ENCODE measurements around the gene HES6.
"Not testable (repeated sequence)": the region's sequence is repeated elsewhere in the genome, so short reads cannot be mapped to it uniquely, and the experiment has no call there.

Gene HES6

DNA sequence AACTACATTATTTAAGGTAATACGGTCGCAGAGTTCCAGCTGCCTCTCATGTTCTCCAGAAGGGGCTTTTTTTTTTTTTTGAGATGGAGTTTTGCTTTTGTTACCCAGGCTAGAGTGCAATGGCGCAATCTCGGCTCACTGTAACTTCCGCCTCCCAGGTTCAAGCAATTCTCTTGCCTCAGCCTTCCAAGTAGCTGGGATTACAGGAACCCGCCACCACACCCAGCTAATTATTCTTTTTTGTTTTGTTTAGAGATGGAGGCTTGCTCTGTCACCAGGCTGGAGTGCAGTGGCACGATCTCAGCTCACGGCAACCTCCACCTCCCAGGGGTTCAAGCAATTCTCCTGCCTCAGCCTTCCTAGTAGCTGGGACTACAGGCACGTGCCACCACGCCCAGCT is 33.6 kb upstream of the HES6 start:
- DNase-seq (ENCODE audit: low read depth, low spot score) = not testable (repeated sequence)

DNA sequence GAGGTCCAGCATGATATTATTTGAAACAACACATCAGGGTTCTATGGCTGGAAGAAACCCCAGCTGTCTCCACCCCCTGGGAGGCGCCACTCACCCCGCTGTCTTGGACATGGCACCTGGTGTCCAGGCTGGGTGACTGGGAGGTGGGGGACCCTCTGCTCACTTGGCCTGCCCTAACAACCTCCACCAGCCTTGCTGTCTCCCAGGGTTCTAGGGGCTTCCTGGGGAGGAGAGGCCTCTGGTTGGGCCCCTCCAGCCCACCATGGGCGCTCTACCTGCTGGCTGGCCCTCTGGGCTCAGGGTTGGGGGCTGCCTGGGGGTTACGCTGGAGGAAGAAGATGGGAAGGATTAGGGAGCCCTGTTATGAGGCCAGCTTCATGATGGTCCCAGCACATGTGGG is 32.3 kb upstream of the HES6 start:
- no peak for DNase-seq (ENCODE audit: low read depth, low spot score)

DNA sequence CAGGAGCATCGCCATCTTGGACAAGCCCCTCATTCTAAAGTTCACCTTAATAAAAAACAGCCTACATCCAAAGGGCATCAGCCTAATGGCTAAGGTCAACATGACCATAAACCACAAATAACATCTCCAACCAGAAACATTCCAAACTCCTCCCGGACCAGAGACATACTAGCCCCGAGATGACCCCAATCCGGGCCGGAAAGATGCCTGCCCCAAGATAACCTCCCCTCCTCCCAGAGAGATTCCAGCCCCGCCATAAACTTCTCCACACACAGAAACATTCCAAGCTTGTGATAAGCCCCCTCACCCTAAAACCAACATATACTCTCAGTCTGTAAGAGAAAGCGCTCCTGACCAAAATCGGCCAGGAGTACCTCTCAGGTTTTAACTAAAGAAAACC is 31.8 kb upstream of the HES6 start:
- not testable (repeated sequence) for DNase-seq (ENCODE audit: low read depth, low spot score)

DNA sequence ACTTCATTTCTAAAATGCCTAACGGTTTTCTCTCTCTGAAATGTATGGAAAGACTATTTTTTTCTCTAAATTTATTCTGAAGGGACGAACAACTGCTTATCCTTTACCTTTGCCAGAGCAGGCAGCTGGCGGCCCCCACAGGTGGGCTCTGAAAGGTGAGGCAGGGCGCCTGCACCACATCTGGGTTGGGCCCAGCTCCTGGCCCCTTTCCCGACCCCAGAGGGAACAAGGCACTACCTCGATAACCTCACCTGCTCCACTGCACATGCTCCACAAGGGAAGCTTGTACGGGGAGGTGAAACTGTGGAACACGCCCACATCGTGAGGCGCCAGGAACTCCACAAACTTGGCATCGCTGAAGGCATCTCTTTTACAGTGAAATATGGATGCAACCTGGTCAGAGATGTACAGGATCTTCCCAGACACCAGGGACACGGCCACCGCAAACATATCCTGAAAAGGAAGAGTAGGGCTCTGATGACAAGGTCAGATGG is 31.3 kb upstream of the HES6 start:
- no peak for DNase-seq (ENCODE audit: low read depth, low spot score)

DNA sequence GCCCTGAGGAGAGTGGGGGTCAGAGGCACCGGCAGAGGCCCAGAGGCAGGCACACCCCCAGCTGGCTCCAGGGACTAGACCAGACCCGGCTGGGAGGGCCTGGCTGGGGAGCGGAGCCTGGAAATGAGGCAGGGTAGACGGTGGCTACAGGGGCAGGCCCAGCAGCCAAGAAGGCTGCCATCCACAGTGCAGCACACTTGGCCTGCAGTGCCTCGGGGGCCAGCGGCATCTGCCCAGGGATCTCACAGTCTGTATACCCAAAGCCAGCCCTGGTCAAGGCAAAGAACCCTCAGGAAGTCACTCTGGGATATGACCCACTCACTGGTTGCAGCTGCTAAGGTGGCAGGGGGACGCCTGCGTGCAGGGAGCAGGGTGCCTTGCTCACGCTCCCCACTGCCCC is 30.8 kb upstream of the HES6 start:
- no peak for DNase-seq (ENCODE audit: low read depth, low spot score)

DNA sequence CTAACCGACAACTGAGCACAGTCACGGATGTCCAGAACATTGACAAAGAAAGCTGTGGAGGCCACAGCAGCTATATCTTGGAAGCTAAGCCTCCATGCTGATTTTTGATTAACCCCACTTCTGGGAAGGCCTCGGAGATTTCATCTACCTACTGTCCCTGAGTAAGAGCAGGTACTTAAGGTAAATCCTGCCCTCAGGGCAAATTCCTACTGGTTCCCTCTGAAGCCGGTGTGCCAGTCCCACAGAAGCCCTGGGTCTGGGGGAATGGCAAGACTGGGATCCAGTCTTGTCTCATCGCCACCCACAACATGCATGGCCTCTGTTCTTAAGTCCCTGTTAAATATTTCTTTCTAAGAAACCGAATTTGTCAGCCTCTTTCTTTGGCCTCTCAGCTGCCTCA is 29.9 kb upstream of the HES6 start:
- DNase-seq (ENCODE audit: low read depth, low spot score) = no peak

DNA sequence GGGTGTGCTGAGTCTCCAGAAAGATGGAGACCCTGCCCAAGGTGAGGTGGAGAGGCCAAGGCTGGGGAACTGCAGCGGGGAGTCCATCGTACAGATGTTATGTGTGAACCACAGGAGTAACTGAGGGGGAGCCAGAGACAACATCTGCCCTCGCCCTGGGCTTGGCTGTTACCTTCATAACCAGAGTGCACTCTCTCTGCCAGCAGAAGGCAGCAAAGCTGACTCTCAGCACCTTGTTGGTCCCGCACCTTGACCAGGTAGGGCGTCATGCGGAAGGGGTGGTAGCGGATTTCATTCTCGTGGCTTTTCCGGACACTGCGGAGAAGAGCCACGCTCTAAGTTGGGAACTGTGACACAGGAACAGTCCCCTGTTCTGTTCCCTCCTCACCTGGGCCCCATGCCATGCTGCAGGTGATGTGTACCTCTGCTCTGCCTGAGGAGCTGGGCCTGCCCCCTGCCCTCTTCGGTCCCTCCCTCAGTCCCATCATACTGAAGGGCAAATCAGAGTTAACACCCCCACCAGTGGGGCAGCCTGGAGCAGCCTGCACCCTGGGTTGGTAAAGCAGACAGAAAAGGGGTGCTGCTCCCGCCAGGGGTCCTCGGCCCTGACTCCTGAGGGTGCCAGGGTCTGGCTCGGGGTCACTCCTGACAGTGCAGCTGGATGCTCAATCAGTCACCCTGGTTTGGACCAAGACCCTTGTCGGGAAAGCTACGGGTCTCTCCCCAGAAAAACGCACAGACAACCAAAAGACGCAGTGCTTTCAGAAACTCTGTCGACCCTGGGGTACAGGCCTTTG is 28.2 kb upstream of the HES6 start:
- no peak for DNase-seq (ENCODE audit: low read depth, low spot score)

DNA sequence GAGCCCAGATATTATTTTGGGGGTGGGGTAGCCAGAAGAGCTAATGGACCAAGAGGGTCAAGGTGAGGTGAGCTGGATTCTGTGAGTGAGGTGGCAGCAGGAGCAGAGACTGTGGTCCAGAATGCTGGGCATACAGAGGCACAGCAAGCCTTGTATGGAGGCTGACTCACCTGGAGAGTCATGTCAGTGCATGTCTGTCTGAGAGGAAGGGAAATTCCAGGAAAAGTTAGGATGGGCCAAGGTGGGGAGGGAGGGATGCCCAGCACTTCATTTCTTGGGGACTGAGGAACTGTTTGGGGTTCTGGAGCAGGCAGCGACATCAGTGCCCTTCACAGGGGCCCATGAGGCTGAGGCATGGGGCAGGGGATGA is 27.5 kb upstream of the HES6 start:
- DNase-seq (ENCODE audit: low read depth, low spot score) = no peak

DNA sequence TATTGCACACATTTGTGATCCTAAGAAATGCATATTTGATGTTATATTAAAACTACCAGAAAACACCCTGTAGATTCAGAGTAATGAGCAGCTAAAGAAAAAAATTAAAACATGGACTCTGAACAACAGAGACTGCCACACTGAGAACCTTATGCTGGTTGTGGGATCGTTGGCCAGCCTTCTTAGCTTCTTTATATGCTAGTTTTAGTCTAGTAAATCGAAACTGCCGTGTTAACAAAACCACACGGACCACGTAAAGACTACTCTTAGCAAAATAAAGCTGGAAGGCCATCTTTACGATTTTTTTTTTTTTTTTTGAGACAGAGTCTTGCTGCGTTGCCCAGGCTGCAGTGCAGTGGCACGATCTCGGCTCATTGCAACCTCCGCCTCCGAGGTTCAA is 25.8 kb upstream of the HES6 start:
- no peak for DNase-seq (ENCODE audit: low read depth, low spot score)

DNA sequence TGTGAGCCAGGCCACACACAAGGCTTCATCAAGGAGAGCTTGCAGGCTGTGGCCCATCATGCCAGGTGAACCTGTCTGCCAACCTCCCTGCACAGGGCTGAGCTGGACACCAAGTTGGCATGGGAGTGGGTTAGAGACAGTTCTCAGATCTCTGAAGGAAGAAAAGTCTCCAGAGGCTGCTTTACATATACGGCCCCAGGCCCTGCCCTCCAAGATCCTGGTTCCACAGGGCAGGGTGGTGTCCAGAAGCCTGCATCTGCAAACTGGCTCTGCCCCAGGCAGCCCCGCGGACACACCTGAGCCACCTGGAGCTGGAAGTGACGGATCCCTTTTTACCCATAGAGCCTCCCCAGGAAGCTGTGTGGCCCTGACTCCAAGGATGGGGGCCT is 24.2 kb upstream of the HES6 start:
- DNase-seq (ENCODE audit: low read depth, low spot score) = no peak

DNA sequence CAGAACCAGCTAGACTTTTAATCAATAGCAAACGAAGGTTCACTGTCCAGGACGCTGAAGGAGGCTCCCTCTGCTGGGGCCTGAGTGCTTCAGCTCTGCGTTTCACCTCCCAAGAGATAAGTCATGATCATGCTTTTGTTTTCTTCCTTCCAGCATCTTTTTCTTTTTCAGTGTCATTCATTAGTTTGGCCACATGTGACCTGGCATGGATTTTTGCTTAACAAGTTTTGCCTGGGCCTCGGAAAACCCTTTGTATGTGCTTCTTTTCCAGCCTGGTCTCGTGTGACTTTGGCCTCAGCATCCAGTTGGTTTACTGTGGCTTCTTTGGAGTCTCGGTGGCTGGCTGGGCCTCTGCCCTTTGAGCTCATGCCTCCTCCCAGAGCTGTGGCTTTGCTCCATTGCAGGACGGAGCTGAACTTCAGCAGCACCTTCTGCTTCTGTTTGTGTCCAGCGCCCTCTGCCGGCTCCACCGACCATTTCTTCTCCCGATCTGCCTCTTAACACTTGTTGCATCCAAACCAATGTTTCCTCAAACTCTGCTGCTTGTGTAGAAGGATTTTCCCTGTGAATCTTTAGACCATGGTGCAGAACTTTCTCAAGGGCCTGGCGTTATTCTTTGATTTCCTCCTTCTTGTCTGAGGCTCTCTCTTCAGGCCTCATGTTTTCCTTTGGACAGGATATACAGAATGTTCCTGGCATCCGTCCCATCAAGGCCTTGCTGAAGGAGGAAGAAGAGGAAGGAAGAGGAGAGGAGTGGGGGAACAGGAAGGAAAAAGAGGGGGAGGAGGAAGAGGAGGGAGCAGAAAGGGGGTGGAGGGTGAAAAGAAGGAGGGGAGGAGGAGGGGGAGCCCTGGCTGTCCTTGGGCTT is 23.6 kb upstream of the HES6 start:
- peak; percentile 45 for DNase-seq (ENCODE audit: low read depth, low spot score)

DNA sequence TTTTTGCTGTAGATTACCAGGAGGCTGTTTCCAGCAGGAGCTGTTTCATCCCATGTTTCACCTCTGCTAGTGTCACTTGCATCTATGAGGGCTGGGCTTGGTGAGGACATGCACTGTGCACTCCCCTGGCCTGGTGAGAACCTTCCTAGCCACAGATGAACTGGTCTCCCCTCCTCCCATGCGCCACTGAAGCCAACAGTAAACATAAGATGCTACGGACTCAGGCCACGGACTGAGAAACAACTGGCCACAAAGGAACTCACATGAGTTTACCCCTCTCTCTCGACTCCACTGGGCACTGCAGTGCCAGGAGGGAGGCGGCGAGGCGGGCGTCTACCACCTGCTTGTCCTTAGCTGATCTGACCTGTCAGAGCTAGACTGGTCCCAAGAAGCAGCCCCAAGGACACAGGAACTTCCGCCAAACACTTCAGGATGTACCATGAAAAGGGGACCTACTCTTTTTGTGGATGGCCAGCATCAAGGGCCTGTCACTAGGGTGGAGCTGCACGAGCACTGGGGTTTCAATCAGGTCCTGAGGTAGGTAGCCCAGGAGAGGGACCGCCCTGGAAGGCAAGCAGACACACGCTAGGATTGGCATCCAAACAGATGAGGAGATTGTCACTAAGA is 22.8 kb upstream of the HES6 start:
- DNase-seq (ENCODE audit: low read depth, low spot score) = no peak

DNA sequence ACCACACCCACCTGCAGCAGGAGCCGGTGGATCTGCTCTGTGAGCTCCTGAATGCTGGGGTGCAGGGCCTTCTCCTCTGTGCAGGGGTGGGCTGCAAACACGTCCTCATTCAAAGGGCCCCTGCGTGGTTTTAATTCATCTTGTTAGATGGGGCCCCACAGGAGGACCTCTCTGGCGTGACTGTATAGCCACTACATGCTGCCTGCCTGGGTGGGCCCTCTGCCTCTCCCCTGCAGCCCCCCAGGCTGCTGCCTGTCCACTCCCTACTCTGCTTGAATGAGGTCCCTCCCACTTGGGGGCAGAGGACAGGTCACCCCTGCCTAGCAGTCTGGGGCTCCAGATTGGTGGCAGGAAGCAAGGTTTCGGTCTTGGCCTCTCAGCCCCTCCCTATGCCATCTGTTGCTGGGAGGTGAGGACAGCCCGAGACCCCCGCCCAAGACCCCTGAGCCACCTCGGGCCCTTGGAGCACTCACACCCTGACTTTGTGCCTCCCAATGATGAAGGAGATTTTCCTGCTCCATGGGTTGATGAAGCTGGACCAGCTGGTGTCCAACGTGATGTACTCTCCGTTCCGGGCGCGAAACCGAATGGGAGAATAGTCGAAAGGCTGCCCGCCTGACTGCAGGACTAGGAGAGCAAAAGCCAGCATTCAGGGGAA is 22.0 kb upstream of the HES6 start:
- no peak for DNase-seq (ENCODE audit: low read depth, low spot score)

DNA sequence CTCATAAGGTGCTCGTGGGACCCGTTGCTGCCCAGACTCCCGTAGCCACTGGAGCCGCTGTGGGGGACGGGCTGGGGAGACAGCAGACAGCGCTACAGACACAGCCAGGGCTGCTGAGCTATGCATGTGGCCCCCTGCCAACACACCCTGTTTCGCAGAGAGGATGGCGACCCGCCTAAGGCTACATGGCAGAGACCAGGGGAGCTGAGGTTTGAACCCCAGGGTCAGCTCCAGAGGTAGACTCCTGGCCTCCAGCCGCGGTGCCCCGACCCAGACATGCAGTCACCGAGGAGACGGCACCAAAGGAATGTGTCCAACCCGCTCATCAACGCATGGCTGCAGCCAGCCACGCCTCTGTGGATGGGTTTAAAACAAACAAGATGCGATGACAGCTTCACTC is 21.0 kb upstream of the HES6 start:
- no peak for DNase-seq (ENCODE audit: low read depth, low spot score)

DNA sequence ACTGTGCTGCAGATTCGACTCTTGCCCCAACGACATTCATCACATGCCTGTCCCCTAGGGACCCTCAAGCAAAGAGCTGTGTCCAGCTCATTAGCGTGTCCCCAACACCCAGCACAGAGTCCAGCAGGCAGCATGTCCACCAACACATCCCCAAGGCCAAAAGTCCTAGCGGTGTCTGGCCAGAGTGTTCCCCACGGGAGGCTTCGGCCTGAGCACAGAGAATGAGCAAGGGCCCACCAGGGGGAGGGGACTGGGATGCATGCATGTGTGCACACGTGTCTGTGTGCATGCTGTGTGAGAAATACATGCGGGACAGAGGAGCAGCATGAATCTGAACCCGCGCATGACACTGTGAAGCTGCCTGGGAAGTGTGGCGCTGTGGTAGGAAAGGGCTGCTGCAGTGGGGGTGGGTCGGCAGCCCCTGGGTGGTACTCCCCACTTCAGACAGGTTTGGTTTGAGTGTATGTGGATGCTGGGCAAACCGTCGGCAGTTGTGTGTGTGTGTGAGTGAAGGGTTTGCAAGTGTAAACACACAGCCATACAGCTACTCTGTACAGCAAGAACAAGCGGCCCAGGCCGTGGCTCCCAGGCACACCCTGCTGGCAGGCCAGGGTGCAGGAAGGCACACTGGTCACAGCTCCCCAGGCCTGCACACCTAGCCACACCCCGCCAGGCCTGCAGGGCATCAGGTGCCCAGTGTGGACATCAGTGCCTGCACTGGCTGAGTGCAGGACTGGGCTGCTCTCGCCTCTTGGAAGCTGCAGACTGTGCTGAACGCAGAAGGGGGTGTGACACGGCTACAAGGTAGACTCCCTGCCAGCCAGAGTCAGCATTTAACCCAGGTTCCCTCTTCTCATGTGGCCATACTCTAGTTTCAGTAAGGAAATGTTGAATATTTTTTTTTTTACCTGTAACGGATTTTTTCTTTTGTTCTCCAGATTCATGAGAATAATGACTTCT is 19.5 kb upstream of the HES6 start:
- DNase-seq (ENCODE audit: low read depth, low spot score) = no peak

DNA sequence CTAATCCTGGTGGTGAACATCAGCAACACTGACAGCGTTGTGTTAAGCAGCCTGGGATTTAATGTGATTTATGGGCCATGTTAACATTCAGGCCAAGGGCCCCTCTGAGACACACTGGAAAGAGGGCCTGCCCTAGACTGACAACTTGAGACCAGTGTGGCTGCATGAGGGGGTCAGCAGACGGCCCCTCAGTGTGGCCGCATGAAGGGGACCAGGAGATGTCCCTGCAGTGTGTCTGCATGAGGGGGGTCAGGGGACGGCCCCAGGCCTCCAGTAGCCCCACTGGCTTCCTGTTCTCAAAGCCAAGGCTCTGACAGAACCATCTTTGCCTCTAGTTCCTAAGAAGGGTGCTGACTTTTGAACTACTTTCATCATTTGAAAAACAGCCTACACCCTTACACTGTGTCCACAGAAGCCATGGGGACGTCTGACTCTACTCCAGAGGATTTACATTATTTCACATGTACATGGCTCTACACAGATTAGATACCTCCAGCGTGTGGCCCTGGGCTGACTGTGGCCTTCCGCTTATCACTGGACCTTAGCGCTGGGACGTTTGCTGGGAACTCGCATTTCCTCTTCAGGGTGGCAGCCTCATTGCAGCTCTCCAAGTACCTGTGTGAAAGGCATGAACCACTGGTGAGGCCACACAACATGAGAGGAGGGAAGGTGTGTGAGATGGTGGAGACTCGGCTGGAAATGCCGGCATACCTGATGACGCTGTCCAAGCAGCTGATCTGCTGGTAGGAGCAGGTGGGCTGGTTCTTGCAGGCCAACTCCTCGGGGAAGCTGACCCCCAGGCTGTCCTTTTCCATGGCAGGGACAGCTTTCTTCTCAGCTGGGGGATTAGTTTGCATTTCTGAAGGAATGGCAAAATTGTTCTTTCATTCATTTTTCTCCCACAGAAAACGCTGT is 18.2 kb upstream of the HES6 start:
- DNase-seq (ENCODE audit: low read depth, low spot score) = no peak

DNA sequence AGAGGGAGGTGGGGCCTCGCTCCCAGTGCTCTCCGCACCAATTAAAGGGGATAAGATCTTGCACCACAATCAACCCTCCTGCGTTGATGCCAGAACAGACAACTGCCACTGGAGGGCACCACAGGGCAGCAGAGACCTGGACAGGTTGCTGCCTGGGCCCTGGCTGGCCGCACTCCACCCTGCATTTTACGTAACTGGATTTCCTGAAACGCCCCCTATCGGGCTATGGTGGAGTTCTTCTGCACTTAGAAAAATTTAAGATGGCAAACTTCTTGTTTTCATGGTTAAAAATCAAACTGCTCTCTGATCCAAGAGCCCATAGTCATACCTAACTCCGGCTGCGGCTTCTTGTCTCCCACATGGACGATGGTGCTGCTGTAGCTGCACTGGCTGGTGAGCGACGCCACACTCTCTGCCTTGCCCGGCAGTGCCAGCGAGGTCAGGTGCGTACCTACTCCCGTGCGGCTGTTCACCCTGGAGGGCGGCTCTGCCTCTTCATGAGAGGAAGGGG is 16.8 kb upstream of the HES6 start:
- peak; percentile 23 for DNase-seq (ENCODE audit: low read depth, low spot score)

DNA sequence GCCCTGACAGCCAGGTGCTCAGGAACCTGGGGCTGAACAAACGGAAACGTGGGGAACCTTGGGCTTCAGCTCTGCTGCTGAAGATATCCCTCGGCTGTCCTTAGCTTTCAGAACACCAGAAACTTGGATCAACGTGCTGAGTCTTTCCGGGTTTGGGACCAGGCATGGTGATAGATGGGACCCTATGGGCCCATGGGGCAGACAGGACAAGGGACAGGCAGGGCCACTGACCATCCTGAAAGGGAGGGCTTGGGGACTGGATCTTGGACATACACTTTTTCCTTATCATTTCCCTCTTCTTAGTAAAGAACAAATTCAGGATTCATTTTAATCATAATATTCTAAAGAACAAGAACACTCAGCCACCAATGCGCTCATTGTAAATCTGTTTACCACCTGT is 16.3 kb upstream of the HES6 start:
- DNase-seq (ENCODE audit: low read depth, low spot score) = no peak

DNA sequence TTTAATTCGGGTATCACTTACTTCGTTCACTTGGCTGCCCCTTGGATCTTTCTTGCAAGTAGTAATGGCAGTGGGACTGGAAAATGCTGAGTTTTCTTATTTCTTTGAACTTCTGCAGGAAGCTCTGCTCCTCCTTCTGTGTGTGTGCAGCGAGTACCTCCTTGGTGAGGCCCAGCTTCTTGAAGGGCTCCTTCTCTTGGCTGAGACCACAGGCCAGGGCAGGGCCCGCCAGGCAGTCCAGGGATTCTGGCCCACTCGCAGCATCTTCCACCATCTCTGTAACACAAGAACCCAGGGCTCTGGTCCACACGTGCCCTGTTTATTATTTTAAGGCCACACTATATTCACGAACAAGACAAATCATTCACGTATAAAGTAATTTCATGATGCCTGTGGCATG is 15.8 kb upstream of the HES6 start:
- no peak for DNase-seq (ENCODE audit: low read depth, low spot score)

DNA sequence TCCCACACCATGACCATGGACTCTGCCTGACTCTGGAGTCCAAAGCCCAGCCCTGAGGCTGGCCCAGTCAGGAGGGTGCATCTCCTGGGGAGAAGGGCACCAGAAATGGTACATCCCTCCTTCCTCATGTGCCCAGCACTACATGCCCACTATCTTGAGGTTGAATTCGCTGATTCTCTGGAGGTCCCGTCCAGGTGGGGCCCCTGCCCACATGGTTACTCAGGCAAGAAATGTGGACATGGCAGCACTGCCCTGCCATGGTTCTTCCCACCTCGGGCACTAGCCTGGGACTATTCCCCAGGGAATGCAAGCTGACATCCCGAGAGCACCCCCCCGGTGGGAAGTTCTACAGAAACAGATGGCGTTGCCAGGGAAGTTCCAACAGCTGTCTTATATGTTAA is 15.3 kb upstream of the HES6 start:
- DNase-seq (ENCODE audit: low read depth, low spot score) = no peak
